ENCODE data around the gene OR13H1.

The OR13H1 gene

GRCh38 chrX:131588995-131589394, 45.1 kb downstream of the OR13H1 start:
- no peak for TF ChIP-seq CTCF (IDR thresholded peaks at IDR 0.05; ENCODE audit: low read length, missing control alignments)
- DNase-seq (ENCODE audit: low read depth) = peak; percentile 8

More at GRCh38 chrX:131588995-131589394, 45.1 kb downstream of the OR13H1 start:
- no peak overlapping the region for H3K4me3 ChIP-seq (replicated peaks; ENCODE audit: low read depth, low read length)
